HCEC 1CT (cell line): Measurements from ENCODE around the gene IMPDH2.

Experiments
- DNase-seq: peaks from one replicate; pipeline ENCODE4 v3.0.0-alpha.2; 2017

Gene IMPDH2

DNA sequence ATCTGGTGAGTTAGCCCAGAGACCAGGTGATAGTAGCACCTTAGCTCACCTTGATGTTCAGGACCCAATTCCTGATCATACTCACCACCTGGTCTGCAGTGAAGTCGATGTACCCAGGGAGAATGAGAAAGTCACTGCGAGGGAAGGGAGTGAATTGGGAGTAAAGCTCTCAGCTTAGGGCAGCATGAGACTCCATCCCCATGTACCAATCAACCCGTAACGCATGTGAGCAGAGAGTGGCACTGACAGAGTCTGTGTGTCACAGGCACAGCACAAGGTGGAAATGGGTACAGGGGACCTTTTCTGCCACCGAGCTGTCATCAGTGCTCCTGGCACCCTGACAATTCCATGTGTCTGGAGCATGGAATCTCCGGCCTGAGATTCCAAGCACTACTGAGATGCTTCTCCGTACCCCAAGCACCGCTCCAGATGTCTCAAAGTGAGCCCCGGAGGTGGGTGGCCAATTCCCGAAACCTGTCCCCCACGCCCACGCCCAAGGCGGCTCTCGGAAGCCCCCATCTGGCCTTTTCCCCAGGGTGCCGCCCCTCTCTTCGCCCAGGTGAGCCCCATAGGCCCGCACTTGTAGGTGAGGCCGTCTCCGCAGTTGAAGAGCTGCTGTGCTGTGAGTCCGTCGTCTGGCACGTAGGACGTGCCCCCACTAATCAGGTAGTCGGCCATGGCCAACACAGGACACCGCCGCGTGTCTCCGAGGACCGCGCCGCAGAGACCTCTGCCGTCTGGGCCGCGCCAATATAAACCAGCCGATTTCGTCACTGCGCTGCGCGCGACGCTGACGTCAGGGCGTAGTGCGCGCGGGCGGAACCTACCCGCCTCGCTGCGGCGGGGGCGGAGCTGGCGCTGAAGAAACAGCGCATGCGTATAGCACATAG, at the start of gene IMPDH2:
Gene IMPDH2 (minus strand): TSS at position 726 of the 890 bp plus-strand sequence. CDS start 48 bp downstream, at position 678.
- peak; percentile 89 for DNase-seq

DNA sequence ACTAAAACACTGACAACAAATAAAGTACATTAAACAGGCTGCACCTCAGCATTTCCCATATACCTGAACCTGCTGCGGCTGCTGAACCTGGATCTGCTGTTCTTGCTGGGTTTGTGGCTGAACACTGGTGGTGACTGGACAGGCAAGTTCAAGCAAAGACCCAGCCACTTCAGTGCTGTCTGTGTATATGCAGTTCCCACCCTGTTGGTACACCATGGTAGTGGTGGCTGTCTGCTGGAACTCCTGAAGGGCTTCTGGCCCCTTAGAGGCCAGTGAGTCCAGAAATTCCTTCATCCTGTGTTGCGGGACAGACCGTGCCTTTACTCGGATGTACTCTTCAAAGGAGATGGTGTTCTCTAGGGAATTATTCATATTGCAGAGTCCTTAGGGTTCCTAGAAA, 47.4 kb upstream of the IMPDH2 start:
- DNase-seq: no peak

DNA sequence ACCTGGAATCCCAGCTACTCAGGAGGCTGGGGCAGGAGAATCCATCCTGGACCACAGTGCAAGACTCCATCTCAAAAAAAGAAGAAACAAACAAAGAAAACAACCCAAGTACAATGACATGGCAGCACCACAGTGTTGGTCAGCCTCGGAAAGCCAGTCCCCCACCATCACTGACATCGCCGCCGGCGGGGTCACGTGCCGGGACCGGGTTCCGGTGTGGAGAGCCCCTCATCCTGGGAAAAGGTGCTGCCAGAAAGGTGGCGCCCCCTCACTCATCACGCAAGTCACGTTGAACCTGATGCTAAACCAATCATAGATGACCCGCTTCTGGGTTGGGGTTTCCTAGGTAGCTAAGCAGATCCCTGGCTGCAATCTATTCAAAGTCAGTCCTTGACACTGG, 46.9 kb upstream of the IMPDH2 start:
- no peak for DNase-seq

GRCh38 chr3:49058011-49058410, 28.8 kb upstream of the IMPDH2 start:
- DNase-seq: no peak

- DNase-seq: no peak
Measured at GRCh38 chr3:49057268-49057667, 28.1 kb upstream of the IMPDH2 start.

GRCh38 chr3:49054344-49054862, 25.2 kb upstream of the IMPDH2 start:
- DNase-seq: peak; percentile 9

- DNase-seq: no peak
Measured at GRCh38 chr3:49053543-49053942, 24.3 kb upstream of the IMPDH2 start.

GRCh38 chr3:49035281-49035680, 6.1 kb upstream of the IMPDH2 start:
- DNase-seq: no peak

DNA sequence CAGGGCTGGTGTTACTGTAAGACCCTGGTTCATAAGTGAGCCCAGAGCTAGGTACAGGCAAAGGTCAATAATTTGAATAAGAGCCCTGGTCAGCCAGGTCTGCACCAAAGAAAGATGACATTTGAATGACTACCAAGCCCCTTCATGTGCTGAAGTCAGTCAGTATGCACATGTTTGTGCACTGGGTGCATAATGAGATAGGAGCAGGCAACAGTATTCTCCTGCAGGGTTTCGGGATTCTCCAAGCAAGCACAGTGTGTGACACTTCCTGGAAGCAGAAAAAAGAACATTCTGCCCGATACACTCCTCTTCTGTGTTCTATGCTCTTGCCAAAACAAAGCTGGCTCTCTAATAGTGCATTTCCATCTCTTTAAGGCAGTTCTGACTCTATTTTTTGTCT, 5.5 kb upstream of the IMPDH2 start:
- no peak for DNase-seq

DNA sequence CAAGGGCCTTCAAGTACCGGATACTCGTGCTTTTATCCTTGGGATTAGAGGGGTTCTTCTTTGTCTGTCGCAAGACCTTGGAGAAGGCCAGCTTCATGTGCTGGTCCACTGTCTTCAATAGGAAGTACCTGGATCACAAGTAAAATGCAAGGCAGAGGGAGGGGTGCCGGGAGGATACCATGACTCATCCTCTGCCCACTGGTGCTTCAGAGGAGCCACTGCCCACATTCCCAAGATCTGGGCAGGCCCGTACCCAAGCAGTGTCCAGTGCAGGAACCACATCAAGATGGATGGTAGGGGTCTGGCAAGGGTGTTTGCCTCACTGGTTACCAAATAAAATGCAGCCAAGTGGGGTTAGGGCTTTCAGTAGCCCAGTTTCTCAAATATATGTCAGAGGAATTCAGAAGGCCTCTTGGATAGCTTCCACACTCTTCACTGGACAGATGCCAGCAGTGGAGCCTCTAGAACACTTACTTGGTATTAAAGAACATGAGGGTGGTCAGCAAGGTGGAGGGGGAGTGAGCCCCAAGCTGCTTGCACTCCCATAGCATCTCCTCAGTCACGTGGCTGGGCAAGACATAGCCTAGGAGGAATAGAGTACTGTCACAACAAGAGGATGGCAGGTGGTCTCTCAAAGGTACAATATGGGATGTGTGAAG, 3.6 kb upstream of the IMPDH2 start:
- DNase-seq: no peak

- no peak for DNase-seq
Measured at GRCh38 chr3:49030321-49030720, 1.1 kb upstream of the IMPDH2 start.

- DNase-seq: no peak
Measured at GRCh38 chr3:49029563-49029884, 326 bp upstream of the IMPDH2 start.

- no peak for DNase-seq
Measured at GRCh38 chr3:49028298-49028672, 913 bp downstream of the IMPDH2 start.

DNA sequence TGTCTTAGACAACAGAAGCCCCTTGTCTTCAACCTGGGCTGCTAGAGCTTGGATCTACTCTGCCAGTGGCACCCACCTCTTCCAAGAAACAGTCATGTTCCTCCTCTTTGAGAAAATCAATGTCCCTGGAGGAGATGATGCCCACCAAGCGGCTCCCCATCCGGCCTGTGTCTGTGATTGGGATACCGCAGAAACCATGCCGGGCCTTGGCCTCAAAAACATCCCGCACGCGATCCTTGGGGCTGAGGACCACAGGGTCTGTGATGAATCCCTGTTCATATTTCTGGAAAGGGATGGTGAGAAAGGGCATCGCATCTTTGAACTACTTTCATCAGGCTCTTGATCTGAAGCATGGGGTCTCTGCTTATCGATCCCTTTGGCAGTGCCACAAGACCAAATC, 1.6 kb downstream of the IMPDH2 start:
- DNase-seq: no peak

GRCh38 chr3:49026536-49026935, 2.7 kb downstream of the IMPDH2 start:
- no peak for DNase-seq

DNA sequence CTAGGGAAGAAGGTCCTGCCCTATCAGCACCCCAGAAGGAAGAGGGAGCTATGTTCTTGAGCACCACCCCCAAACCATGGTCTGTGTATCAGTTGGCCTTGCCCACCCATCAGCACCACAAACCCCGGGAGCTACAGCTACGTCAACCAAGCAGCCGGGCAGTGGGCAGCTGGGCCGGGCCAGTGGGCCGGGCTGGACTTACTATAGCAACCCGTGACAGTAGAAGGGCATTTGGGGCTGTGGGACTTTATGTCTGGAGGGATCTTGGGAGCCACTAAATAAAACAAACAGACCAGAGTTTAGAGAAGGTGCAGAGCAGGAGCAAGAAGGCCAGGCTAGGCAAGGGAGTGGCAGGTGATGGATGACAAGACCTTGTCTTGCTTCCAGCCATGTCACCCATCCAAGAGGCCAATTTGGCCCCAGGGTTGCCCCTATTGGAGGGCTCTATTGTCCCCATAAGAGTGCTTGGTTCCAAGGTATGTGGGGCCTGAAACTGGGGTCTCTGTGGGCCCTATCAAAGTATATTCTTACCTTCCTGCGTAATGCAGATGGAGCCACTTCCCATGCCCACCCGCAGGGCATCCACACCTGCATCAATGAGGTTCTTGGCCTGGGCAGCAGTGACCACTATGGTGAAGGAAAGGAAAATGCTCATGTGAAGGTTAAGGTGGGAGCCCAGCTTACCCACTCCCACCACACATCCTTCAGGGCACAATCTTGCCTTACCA, 3.2 kb downstream of the IMPDH2 start:
- DNase-seq: no peak

GRCh38 chr3:49025005-49025792, 4.0 kb downstream of the IMPDH2 start:
- no peak for DNase-seq

GRCh38 chr3:49024449-49024848, 4.7 kb downstream of the IMPDH2 start:
- no peak for DNase-seq

DNA sequence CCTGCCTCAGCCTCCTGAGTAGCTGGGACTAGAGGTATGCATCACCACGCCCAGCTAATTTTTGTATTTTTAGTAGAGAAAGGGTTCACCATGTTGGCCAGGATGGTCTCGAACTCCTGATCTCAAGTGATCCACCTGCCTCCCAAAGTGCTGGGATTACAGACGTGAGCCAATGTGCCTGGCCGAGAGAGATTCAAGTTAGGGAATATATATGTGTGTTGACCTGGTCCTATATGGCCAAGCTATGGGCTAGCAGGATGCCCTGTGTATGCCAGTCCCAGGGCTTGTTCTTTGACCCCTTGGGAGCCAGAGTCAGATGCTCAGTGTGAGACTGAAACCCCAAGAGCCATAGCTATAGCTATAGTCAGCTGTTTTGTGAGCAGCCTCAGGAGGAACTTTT, 5.4 kb downstream of the IMPDH2 start:
- DNase-seq: no peak

GRCh38 chr3:49022688-49023171, 6.5 kb downstream of the IMPDH2 start:
- no peak for DNase-seq

DNA sequence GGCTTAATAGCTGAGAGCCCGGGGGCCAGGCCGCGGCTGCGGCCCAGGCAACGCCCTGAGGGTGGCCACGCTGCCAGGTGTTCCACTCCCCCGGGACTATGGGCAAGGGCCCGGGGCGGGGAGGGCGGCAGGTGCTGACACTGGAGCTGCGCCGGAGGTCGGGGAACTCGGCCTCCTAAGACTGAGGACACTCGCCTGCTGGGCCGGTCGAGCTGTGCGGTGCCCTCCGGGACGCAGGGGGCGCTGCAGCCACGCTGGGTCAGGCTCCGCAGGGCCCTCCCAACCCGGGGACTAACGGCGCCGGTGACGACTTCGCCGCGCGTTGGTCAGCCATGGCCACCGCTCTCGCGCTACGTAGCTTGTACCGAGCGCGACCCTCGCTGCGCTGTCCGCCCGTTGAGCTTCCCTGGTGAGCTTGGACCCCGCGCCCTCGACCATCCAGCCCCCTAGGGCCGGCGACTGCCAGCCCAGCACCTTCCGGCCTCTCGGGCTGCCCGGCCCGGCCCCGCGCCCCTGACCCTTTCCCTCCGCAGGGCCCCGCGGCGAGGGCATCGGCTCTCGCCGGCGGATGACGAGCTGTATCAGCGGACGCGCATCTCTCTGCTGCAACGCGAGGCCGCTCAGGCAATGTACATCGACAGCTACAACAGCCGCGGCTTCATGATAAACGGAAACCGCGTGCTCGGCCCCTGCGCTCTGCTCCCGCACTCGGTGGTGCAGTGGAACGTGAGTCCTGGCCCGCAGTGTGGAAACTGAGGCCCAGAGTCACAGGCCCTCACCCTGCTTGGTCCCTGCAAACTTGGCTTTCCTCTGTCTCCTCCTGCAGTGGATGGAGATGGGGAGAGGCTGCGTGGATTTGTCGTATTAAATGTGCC, 7.1 kb downstream of the IMPDH2 start, which contains the start of gene NDUFAF3:
Gene NDUFAF3 (plus strand): TSS at position 309 of the 875 bp plus-strand sequence. CDS start 24 bp downstream, at position 333.
- DNase-seq: peak; percentile 87
